Embryonic facial prominence (tissue), 1 donor: ENCODE data around the gene MAPKAP1.

ENCODE experiments used
- DNase-seq: peaks from one replicate; pipeline ENCODE4 v3.0.0-alpha.2; 2016; ENCODE audit errors: extremely low spot score

MAPKAP1 gene

GRCh38 chr9:125537442-125538091, 169.4 kb downstream of the MAPKAP1 start:
- no peak for DNase-seq

DNA sequence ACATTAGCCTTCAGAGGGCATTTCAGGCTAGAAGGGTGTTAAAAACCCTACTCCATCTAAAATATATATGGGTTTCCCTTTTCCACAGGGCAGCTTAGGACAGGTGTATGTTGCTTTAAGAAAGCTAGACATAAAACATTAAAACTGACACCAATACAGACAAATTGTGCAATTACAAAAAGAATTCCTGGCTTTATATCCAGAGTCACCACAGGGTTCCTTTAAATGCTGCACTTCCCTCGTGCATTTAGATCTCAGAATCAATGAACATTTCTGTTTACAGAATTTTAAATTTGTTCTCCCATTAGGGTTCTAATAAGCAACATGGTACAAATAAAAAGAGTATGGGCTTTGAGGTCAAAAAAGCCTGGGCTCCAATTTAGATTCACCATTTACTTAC, 170.2 kb downstream of the MAPKAP1 start:
- no peak for DNase-seq

DNA sequence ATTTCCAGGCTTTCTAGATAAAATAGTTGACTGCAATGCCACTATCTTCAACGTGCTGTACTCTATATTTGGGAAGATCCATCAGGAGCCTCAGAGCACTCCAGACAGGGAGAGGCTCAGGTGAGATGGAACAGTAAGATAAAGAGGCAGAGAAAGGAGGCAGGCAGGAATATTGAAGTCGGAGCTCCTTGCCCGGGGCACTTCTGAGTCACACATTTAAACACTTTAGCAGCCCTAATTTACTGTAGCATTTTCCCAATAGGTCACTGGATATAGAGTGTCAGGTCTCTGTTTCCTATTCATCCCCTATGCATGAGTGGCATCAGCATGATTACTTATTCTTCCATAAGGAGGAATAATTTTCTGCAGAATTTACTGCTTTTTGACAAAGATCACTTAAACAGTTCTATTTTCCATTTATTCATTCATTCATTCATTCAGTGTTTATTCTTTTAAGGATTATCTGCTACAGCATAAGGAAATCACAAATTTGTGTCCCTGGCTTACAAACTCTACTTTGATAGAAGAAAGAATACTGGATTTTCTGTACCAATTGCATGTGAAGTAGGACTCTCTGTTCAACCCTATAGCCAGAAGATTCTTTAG, 170.7 kb downstream of the MAPKAP1 start:
- no peak for DNase-seq

GRCh38 chr9:125534971-125535701, 171.9 kb downstream of the MAPKAP1 start:
- DNase-seq, result no peak

DNA sequence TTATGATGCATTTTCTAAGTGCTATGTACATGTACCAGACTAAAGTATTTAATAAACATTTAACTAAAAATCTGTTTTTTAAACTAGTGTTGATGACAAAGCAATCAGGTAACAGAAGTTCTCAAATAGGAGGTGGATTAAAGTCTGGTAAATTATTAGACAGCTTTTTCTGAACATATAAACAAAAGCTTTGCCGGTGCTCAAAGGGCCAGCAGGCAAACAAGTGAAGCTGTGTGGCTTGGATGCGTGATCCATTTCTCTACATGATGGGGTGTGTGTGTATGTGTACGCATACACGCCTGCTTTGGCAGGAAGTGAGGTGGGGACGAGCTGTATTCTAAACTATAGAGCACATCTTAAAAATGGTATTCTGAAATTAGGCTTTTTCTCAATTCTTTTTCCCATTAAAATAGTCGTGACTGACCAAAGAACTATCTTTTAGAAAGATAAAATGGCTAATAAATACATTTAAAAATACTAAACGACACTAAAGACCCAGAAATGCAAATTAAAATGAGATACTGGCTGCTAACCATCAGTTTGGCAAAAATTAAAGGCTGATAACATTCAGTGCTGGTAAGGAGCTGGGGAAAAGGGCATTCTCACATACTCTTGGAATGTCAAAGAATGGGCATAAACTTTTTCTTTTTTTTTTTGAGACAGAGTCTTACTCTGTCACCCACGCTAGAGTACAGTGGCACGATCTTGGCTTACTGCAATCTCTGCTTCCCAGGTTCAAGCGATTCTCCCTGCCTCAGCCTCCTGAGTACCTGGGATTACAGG, 174.0 kb downstream of the MAPKAP1 start:
- no peak for DNase-seq

DNA sequence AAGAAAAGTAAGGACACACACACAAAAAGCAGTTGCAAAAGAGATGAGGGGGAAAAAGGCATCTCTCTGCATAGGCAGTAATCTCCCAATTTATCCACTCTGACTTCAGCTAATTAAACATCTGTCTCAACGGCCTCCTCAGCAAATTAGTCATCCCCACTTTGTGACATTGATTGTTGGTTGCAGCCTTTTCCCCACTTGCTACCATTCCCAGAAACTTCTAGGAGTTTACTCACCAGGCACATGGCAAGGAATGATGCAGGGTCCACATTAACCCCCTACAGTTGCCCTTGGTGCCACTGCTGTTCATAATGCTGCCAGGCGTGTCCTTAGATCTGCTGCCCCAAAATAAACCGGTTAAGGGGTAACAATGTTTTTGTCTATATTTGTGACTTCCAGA, 174.6 kb downstream of the MAPKAP1 start:
- no peak for DNase-seq

GRCh38 chr9:125529589-125530515, 177.2 kb downstream of the MAPKAP1 start:
- DNase-seq, result no peak

- no peak for DNase-seq
These were observed 177.9 kb downstream of the MAPKAP1 start for GRCh38 chr9:125529107-125529506.

GRCh38 chr9:125527471-125528002, 179.5 kb downstream of the MAPKAP1 start:
- no peak for DNase-seq

DNA sequence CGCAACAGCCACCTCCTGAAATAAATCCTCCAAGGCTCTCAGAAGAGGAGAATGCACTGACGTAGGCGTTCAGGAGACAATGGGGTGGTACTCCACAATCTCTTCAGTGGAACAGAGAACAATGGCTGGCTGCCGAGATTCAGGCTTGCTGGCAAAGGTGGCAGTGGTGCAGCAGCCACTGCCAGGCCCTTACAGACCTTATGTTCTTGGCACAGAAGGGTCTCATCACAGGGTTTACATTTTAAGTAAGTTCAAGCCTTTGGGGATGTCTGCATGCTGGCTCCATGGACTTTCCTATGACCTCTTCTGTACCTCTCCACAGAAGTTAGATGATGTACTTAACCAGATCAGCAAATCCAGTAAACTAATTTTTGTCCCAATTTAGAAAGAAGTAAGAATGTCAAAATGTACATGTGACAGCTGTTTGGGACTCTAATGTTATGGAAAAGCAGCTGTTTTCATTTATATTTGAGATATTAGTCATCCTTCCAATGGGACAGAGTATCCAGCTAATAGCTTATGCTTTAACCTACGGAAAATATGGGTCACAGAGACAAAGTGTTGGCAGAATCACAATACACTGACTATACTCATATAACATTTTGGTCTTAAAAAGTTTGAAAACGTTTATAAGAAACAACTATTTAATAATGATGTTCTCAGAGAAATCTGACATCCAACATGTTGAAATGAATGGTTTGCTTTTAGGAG, 180.9 kb downstream of the MAPKAP1 start:
- DNase-seq, result no peak

- DNase-seq, result no peak
These were observed 182.2 kb downstream of the MAPKAP1 start for GRCh38 chr9:125524583-125525355.

DNA sequence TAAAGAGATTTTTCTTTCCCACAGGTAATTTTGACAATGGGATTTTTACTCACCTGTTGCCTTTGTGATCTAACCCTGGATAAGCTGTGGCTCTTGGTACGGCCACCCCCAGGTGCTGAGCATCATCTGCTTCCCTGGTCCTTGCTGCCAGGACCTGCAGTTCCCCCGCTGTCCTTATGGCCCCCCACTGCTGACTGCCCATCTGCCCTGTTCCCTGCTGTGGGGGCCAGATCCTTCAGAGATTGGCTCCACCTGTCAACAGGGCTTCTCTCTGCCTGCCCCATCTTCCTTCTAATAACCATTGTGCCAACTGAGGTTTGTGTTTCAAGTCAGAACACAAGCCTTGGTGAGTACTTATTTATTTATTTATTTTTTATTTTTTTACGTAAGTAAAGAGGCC, 183.3 kb downstream of the MAPKAP1 start:
- DNase-seq, result no peak

DNA sequence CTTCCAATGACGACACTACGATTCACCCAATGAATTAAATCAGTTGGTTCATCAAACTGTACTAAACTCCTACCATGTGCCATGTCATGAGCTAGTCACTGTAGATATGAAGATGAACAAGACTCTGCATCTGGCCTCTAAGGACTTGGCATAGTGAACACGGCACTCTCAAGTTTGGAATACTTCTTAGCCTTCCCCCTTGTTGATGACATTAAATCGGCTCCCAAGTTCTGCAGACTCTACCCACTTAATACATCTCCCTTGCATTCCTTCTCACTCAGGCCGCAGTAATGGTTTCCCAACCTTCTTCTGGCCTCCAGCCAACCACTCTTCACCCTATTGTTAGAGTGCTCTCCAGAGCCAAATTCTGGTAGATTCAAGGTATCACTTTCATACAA, 184.7 kb downstream of the MAPKAP1 start:
- DNase-seq, result no peak

- no peak for DNase-seq
These were observed 185.3 kb downstream of the MAPKAP1 start for GRCh38 chr9:125521462-125522327.

DNA sequence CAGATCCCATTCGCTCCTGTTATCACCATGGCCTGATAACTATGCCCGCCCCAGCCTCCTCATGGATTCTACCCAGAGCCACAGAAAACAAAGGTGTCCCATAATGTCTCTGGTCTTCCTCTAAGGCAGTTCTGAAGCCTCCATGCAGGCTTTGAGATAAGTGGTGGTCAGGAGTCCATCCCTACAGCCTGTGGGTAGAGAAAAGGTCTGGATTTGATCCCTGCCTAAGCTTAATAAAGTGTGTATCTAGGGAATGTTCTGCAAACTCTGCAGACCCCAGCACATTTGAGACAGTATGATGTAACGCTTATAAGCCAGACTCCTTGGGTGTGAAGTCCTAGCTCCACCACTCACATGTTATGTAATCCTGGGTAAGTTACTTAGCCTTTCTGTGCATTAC, 187.3 kb downstream of the MAPKAP1 start:
- no peak for DNase-seq

GRCh38 chr9:125517577-125517976, 189.4 kb downstream of the MAPKAP1 start:
- DNase-seq, result no peak

- DNase-seq, result no peak
These were observed 190.7 kb downstream of the MAPKAP1 start for GRCh38 chr9:125515983-125516940.
